NCI-H2029 treated with DMSO at 0.1 percent for 48 hours (cell line): ENCODE measurements around the gene SCNN1G.

Experiments
- DNase-seq: peaks from one replicate; lab custom pipeline; 2025; lab: John Stamatoyannopoulos, UW

Gene SCNN1G

DNA sequence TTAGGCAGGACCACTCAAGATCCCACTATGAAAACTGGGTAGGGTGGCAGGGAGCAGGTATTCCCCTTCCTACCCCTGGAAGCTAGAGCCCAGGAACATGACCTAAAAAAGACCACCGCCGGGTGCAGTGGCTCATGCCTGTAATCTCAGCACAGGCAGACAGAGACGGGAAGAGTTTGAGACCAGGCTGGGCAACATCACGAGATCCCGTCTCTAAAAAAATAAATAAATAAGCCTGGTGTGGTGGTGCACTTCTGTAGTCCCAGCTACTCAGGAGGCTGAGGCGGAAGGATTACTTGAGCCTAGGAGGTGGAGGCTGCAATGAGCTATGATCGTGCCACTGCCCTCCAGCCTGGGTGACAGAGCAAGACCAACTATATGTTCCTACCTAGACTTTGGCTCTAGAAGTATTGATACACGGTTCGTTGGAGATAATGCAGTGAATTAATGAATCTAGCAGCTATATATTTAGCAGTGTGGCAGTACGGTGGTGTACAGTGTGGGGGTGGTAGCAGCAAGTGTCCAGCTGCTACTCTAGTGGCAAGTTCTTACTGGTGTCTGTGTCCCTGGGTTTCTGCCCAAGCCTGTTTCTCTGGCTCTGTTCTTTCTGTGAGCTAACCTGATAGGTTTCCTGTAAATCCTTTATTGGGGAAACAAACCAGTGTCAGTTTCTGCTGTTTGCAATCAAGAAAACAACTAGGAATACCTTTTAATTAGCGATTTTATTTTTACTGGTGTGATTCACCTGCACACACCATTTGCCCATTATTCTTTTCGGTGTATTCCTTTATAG, 30.0 kb upstream of the SCNN1G start:
- DNase-seq: no peak

DNA sequence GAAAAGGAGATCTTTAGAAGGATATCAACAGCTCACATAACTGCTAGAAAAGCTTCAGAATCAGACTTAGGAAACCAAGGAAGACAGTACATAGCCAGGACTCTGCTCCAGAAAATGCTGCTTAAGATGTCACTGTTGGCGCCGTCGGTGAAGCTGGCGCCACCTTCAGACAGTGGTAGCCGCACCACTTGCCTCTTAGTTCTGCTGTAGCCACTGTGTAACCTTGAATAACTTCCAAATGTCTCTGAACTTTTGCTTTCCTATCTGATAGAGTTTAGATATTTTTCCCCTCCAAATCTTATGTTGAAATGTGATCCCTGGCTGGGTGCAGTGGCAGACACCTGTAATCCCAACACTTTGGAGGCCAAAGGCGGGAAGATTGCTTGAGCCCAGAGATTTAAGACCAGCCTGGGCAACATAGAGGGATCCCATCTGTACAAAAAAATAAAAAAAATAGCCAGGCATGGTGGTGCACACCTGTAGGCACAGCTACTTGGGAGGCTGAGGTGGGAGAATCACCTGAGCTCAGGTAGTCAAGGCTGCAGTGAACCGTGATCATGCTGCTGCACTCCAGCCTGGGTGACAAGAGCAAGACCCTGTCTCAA, 27.0 kb upstream of the SCNN1G start:
- no peak for DNase-seq

DNA sequence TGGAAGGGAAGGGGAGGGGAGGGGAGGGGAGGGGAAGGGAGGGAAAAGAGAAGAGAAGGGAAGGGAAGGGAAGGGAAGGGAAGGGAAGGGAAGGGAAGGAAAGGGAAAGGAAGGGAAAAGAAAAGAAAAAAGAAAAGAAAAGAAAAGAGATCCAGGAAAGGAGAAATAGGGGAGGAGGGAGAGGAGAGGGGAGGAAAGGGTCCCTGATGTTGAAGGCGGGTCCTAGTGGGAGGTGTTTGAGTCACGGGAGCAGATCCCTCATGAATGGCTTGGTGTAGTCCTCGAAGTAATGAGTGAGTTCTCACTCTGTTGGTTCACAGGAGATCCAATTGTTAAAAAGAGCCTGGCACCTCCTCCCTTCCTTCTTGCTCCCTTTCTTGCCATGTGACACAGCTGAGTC, 26.4 kb upstream of the SCNN1G start:
- no peak for DNase-seq

DNA sequence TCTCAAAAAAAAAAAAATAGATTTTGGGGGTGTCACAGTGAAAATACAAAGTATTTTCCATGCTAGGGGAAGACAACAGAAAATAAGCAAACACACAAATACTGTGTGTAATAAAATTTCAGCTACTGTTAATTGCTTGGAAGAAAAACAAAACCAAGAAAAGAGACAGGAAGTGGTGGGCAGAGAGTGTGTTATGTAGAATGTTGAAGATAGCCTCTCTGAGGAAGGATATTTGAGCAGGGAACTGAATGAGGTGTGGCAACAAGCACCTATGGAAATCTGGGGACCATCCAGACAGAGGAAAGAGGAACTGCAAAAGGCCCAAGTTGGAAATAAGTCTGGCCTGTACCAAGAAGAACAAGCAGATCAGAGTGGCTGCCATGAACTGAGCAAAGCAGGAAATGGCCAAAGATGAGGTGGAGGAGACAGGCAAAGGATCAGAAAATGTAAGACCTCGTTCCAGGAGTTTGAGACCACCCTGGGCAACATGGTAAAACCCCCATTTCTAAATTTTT, 25.5 kb upstream of the SCNN1G start:
- DNase-seq: no peak

DNA sequence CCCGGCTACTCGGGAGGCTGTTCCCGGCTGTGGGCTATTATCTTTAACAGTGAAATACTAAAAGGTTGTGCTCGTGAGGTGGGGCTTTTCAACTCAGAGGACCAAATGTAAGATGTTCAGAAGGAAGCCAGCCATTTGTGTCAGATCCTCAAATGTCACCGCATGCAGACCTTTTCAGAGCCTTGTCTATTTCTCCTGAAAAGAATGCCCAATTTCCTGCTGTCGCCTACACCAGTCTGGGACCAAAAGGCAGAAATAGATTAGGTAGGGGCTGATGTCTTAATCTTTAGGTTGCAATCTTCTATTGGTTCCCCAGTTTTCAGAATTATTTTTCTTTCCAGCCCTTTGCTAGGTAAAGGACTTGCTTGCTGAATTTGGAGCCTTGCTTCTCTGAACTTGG, 24.4 kb upstream of the SCNN1G start:
- no peak for DNase-seq

DNA sequence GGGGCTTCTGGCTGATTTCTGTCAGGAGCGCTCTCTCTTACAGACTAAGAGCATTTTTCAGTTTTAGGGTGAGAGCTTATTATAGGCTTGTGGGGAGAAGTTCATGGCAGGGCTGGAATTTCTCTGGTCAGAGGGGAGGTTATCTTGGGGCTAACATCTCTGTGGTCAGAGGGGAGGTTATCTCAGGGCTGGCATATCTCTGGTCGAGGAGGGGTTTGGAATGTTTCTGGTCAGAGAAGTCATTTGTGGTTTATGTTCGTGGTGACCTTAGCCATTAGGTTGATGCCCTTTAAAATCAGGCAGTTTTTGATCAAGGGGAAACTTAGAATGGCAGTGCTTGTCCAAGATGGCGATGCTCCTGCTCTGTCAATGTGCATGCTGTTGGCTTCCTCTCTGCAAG, 22.5 kb upstream of the SCNN1G start:
- DNase-seq: no peak

DNA sequence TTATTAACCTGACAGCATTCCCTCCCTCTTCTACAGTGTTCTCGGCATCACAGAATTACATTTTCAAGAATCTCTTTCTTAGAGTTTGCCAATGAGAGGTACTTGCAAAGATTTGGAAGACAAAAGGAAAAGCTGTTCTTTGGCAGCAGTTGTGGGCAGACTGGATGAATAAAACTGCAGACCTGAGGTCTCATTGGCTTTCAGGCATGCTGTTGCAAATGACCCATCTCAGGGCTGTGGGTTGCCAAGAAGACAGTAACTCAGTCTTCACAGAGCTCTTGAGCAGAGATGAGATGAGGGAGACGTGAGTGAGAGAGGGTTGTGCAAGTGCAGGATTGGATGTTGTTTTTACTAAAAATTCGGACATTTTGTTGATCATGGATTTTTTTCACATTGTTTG, 22.0 kb upstream of the SCNN1G start:
- no peak for DNase-seq

DNA sequence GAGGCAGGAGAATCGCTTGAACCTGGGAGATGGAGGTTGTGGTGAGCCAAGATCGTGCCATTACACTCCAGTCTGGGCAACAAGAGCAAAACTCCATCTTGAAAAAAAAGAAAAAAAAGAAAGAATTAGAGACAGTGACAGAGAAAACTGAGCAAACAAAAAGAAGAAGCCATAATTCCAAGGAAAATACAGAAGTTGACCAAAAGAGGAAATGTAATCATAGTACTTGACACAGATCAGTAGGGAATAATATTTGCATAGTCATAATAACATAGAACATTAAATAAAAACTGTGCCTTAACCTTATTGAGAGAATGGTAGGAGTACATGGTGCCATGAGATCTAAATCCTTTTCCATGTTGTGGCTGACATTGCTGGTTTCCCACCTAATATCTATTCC, 18.6 kb upstream of the SCNN1G start:
- no peak for DNase-seq

DNA sequence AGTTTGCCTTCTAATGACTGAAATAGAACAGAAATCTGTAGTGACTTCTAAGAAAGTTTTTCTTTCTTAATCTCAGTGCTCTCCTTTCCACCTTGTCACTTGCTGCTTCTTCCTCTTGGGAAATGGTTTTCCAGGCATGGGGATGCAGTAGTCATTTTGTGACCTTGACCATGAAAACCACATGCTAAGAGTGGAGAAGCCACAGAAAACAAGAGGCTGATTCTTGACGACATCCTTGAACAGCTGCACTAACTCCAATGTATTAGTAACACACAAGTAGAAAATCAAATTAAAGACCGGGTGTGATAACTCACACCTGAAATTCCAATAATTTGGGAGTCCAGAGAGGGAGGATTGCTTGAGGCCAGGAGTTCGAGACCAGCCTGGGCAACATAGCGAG, 17.8 kb upstream of the SCNN1G start:
- DNase-seq: no peak

DNA sequence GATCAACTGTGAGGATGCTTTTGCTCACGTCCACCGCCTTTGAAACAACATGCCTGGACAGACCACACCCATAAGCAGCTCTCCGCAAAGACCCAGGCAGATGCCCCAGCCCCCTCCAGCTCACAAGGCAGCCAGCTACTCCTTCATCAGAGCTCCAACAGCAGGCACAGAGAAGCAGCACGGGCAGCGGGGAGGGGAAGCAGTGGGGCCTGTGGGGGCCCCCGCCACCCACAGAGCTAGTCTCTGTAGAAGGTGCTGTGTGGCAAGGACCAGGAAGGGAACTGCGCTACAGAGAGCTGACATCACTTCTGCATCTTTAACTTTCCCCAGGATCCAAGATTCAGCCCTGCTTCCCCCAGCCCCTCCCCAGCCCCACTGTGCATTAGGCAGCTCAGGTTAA, 10.0 kb upstream of the SCNN1G start:
- no peak for DNase-seq

DNA sequence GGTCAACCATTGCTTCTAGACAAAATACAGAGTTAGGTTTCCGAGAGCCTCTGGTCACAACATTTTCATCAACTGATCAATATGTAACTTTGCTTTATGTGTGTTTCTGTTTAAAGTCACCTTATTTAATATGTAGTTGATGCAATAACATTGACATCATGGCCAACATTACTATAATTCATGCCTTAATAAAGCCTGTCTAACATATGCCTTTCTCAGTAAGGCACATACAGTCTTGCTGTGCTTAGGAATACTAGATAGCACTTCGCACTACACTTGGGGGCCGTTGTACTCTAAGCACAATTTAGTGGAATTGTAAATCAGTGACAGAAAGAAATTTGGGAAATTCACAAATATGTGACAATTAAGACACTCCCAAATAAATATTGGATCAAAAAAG, 9.6 kb upstream of the SCNN1G start:
- no peak for DNase-seq

DNA sequence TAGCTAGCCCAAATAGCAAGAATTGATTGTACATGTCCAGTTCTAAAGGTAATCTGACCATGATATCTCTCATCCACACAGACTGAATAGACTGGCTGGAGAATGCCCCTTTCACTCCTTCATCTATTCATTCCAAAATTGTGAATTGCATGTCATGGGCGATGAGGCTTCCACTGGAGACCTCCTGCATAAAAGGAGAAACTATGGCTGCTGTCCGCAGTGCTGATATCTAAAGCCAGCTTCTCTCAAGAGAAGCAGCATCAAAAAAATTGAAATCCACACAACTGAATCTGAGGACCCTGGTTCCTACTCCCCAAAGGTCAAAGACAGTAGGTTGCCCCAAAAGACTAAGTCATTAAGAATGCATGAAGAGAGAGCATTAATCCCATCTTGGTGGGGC, 7.9 kb upstream of the SCNN1G start:
- DNase-seq: no peak

DNA sequence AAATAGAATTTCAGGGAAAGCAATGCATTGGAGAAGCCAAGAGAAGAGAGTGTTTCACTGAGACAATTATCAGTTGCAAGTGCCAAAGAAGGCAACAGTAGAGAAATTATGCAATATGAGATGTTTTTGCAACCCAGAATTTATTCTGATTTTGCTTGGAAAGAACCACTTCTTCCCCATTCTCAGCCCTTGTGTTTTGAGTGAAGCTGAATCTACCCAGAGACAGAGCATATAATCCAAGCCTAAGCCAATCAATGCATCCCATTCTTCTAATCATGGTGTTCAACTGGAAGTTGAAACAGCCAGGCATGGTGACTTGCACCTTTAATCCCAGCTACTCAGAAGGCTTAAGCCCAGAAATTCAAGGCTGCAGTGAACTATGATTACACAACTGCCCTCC, 6.9 kb upstream of the SCNN1G start:
- DNase-seq: no peak

DNA sequence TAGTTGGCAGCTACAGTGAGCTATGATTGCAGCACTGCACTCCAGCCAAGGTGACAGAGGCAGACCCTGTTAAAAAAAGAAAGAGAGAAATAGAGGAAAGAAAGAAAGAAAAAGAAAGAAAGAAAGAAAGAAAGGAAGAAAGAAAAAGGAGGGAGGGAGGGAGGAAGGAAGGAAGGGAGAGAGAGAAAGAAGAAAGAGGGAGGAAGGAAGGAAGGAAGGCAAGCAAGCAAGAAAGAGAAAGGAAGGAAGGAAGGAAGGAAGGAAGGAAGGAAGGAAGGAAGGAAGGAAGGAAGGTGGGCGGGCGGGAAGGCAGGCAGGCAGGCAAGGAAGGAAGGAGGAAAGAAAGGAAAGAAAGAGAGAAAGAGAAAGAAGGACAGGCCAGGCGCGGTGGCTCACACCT, 1.0 kb upstream of the SCNN1G start:
- DNase-seq: no peak

DNA sequence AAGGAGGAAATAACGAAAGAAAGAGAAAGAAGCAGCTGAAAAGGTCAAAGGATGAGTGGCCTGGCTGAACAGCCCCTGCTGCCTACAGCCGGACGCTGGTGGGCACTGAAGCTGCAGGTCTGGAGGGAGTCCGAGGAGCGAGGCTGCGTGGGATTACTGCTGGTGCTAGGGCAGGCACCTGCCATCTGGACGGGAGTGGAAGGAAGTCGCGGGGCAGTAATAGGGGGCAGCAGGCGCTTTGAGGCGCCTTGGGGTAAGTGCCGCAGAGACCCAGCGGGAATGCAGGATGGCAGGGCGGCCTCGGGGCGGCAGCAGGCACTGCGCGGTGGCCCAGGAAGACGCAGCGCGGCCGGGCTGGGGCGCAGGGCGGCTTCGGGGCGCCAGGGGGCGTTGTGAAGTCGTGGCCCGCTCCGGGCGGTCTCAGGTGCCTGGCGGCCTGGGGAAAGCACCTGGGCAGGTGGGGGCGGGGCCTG, 303 bp upstream of the SCNN1G start:
- DNase-seq: peak; percentile 73

DNA sequence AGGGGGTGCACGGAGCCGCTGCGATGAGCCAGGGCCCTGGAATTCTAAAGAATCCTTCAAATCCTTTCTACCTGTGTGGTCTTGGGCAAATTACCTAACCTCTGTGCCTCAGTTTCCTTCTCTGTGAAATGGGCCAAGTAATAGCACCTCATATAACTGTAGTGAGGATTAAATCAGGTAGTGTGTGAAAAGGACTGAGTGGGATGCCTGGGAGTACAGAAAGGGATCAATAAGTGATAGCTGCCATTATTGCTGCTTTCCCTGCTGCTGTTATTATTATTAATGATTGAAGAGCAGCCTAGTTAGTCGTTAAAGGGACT, 958 bp downstream of the SCNN1G start:
- no peak for DNase-seq

DNA sequence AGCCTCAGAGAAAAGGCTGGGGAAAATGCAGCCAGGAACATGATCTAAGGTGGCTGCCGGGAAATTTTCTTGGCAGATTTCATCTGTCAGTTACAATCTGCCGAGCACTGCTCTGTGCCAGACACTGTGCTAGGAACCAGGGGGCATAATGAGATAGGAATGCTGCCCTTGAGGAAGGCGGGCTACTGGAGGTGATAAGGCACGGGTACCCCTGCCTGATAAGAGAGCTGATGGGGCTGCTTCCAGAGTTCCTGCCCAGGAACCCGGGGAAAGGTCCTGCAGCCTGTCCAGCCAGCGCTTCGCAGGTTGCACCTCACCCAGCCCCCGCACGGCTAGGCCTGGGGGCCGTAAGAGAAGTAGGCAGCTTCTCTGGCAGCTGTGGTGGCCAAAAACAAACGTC, 3.1 kb downstream of the SCNN1G start:
- no peak for DNase-seq

DNA sequence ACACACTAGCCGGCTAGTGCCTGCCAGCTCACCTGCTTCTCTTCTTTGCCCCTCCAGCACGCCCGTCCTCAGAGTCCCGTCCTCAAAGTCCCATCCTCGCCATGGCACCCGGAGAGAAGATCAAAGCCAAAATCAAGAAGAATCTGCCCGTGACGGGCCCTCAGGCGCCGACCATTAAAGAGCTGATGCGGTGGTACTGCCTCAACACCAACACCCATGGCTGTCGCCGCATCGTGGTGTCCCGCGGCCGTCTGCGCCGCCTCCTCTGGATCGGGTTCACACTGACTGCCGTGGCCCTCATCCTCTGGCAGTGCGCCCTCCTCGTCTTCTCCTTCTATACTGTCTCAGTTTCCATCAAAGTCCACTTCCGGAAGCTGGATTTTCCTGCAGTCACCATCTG, 3.6 kb downstream of the SCNN1G start:
- no peak for DNase-seq

DNA sequence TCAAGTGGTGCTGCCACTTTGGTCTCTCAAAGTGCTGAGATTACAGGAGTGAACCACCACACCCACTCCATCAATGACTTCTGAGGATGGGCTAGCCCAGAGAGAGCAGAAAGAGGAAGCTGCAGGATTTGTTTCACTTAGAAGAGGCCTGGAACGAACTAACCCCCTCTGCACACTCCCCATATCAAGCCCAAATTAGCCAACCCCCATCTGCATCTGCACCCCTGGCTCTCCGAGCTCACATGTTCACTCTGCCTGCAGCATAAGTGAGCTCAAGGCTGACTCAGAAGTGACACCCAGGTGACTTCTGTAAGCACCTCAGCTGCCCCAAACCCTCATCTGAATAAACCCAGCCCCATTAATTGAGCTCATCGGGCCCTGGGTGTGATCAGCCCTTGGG, 4.8 kb downstream of the SCNN1G start:
- no peak for DNase-seq

DNA sequence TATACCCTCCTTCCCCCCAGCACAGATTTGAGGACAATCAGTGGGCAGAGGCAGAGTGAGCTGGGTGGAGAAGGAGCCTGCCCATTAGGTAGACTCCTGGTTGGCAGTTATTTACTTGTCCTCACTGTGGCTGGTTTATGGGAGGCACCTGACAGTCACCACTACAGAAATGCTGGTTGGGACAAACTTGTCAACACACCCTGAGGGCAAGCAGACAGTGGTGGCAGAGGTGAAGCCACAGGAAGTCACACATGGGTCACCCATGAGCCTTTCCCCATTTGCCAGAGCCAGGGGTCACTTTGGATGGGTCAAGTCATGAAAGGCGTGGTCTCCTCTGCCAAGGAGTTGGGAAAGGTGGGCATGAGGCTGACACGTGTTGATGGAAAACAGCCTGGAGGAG, 6.4 kb downstream of the SCNN1G start:
- no peak for DNase-seq

DNA sequence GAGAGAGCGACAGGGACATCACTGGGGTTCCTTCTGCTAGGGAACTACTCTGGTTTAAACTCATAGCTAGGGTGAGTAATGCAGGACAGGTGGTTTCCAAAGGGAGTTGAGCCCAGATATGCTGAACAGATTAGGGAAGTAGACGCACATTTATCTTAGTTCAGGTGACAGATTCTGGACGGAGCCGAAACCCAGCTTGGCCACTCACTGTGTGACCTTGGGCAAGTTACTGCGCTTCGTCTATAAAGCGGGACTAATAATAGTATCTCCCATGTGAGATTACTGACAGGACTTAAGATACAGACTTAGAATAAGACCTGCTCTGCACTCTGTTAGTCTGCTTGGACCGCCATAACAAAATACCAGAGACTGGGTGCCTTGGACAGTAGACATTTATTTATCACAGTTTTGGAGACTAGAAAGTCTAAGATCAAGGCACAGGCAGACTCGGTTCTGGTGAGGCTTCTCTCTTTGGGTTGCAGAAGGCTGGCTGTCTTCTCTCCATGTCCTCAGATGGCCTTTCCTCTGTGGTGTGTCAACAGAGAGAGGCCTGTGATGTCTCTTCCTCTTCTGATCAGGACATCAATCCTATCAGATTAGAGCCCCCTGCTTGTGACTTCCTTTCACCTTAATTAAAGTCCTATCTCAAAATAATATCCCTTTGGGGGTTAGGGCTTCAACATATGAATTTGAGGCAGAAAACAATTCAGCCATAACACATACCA, 12.1 kb downstream of the SCNN1G start:
- no peak for DNase-seq

DNA sequence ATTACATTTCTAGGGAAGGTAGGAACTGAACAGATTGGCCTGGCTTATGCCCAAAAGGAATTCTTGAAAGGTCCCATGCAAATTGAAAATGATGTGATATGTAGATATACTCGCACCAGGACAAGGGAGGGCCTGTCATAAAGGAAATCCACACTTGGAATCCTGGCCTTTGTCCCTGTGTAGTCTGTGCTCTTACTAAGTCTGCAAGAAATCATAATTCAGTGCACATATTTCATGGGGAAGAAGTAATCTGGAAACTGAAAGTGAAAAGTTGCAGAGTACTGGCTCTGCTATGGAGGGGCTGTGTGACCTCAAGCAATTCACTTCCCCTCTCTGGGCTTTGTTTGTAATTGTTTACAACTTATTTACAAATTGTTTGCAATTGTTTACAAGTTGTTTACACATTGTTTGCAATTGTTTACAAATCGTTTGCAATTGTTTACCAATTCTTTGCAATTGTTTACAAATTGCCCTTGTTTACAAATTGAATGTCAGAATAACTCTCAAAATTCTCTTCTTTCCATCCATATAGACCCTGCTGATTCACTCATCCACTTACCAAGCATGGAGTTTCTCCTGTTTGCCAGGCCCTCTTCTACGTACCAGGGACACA, 12.9 kb downstream of the SCNN1G start:
- DNase-seq: no peak

DNA sequence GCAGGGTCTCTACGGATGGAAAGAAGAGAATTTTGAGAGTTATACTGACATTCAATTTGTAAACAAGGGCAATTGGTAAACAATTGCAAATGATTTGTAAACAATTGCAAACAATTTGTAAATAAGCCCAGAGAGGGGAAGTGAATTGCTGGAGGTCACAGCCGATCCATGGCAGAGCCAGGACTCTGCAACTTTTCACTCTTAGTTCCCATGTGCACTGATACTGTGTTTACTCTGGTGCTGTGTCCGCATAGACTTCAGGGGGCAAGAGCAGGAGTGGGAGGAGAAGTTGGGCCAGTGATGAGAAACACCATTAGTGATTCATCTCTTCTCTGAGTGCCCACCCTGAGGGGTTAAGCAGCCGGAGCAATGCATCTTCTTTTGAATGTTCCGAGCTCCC, 14.0 kb downstream of the SCNN1G start:
- DNase-seq: no peak
